ENCODE measurements around the gene NSMCE1.

GRCh38 chr16:27281243-27281642, 12.7 kb upstream of the NSMCE1 start:
- TF ChIP-seq POLR2A (IDR thresholded peaks at IDR 0.05; ENCODE audit: low read depth, low read length) = no peak
- TF ChIP-seq CTCF (conservative IDR thresholded peaks at IDR 0.05; ENCODE audit: low read depth, low read length) = no peak
- TF ChIP-seq CEBPB (IDR thresholded peaks at IDR 0.05; ENCODE audit: low read depth, low read length) = no peak
- TF ChIP-seq NFE2L2 (IDR thresholded peaks at IDR 0.05; ENCODE audit: low read depth, low read length) = no peak
- TF ChIP-seq USF2 (IDR thresholded peaks at IDR 0.05; ENCODE audit: low read depth, low read length) = no peak
- TF ChIP-seq MAZ (IDR thresholded peaks at IDR 0.05; ENCODE audit: borderline replicate concordance, low read depth, low read length) = no peak
- no peak for TF ChIP-seq RAD21 (IDR thresholded peaks at IDR 0.05; ENCODE audit: low read length)
- no peak for TF ChIP-seq RFX5 (IDR thresholded peaks at IDR 0.05; ENCODE audit: low read depth, low read length)
